Stimulated activated CD8-positive, alpha-beta memory T cell treated with anti-CD3 and anti-CD28 coated beads, Interleukin-2, amount 100 ng/mL, for 48 hours (primary cell): Measurements from ENCODE around the gene NTRK3.
"Not testable (repeated sequence)": the region's sequence is repeated elsewhere in the genome, so short reads cannot be mapped to it uniquely, and the experiment has no call there.

Experiments used
- DNase-seq, 2 donors: peaks; one replicate each; pipeline ENCODE4 v3.0.0-alpha.2; 2020; ENCODE audit warnings: low read depth in 2 of 2

The NTRK3 gene

DNA sequence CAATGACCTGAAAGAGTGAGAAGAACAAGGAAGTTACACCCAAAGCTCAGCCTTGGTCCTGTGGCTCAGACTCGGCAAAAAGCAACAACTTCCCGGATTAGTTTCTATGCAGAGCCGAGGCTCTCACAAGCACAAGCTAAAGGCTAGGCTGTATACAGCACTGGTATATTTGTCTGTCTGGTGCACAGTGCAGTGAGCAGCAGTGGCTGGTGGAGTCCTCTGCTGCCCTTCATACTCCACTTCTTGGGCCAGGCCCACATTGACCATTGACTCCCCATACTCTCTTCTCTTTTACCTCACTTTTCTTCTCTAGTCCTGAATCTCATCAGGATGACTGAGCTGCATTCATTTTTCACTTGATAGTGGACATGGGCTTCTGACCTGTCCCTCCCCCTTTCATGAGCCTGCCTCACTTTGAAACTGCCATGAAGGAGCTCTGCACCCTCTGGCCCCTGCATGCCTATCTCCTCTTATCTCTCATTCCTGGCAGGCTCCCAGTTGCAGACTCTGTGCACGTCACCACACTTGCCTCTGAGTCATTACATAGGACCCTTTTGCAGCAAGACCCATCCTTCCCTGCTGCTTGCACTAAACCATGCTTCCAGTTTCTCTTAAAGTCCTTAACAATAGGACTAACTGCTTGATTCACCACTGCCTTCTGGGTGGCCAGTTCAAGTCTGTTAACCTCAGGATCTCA is 379.3 kb downstream of the NTRK3 start:
- DNase-seq = no peak

DNA sequence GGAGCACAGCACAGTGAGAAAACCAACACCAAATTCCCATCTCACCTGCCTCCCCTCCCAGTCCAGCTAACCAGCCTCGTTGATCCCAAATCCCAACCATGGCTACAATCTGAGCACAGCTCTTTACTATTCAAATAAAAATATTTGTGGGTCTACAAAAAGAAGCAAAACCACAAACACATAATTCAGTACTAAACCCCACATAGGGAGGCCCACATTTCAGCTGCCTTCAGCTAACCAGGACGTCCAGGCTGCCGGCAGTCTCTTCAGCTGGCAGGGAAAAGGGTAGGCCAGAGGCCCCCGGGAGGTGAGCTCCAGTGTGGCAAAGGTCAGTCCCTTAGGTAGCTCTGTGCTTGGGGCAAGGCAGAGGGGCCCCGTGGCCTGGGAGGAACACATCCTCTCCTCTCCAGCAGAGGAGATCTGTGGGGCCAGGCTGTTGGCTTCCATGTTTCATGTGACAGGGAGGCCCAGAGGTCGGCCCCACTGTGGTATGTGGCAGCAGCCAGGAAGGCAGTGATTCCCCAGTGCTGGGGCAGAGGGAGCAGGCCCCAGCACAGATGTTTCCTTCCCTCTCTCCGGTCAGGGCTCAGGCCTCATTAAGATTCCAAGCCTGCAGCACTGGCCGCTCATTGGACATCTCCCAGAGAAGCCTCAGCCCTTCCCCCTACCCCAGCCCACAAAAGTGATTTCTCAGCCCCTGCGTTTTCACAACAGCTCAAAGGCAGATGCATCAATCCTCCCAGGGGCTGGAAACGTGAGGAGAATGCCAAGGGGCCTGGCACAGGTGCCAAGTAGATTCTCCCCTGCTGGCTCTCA is 381.4 kb downstream of the NTRK3 start:
- DNase-seq = no peak

DNA sequence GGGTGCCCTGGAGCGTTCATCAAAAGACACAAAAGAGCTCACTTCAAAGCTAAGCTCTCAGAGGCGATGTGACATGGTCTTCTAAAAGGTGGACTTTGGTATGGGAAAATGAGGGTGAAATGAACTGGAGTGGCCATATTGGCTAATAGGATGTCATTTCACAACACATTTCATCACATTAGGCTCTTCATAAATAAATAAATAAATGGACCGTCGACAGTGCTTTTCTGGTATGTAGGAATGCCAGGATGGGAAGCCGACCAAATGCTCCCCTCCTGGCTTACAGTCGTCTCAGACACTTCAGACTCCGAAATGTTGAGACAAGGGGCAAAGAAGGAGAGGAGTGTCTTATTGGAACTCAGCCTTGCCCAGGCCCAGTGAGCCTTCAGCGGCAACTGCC is 383.0 kb downstream of the NTRK3 start:
- DNase-seq = no peak

DNA sequence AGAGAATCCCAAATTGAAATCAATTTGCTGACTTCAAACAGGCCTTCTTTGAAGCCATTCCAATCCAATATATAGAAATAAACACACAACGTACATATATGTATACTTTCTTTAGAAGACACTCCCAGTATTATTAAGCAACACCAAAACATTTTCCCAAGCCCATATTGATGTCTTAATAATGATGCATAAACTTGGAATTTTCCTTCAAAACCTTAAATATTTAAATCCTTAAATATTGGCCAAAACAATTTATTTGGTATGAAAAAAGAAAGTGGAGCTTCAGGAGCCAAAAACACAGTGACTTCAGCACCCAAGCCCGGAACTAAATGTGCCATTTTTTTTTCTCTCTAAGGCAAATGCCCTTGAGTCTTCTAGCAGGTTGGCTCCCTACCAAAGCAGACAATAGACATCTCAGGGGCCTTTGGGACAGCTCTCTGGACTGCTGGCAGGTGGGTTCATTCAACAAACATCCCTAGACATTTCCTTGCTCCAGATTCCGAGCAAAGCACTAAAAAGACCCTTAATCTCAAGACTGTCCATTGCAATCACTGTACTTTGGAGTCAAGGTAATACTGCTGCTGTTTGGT is 384.7 kb downstream of the NTRK3 start:
- no peak for DNase-seq

DNA sequence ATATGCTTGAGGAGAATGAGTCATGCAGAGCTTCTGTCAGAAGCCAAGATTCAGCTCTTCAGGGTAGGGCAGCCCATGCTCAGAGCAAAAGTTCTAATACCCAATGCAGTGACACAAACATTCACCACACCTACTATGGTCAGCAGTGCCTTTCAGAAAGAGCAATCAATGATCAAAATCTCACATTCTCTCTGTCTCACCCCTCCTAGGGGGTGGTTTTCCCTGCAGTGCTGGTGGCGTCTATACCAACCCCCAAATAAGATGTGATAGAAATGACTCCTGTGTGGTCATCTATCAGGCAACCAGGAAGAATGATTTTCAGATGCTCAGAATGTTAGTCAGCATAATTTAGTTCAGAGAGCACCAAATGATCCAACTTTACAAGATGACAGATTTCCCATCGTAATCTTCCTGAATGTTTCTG is 385.3 kb downstream of the NTRK3 start:
- DNase-seq = no peak

DNA sequence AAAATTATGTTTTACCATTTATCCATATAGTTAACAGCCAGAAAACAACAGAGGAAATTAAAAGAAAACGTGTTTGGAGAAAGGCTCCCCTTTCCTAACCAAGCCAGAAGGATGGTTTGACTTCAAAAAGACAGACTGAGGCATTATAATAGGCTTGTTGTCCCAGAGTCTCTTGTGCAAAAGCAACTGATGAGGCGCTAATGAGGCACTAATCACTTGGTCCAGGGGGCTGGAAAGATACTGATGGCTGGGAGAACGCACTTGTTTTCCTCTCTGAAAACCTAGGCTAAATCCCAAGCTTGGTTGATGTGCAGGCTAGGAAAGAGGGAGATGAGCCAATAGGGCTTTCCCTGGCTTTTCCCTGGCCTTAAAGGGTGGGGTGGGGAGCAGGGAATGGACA is 389.6 kb downstream of the NTRK3 start:
- no peak for DNase-seq

DNA sequence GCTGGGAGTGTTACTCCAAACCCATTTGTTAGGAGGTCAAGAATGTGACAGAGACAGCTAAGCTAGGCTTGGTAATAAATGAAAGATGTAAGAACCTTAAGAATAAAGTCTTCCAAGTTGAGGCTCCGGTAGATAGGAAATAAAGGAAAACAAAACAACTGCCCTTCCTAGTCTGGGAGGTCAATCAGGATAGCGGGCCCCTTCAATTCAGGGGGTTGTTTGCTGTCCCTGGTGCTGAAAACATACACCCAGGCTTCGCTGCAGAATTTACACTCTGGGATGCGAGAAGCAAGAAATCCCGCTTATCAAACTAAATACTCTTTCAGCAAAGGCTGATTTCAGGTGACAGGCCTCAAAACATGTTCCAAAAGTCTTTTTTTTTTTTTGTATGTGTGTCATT is 393.4 kb downstream of the NTRK3 start:
- no peak for DNase-seq

DNA sequence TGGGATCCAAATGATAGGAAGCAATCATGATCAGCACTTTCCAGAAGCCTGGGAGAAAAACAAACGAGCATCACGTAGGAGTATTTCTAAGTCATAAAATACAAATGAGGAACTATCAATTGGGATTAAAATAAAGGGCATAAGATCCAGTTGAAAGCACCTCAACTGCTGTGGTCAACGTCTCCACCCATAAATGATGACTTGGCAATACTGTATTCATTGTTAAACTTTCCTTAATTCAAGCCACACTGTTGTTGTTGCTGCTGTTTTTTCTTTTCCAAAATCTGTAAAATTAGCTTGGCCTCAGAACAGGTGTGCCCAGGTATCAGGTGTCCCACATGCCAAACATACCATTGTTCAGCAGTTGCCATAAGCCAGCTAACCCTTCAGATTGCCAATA is 395.8 kb downstream of the NTRK3 start:
- DNase-seq = no peak

DNA sequence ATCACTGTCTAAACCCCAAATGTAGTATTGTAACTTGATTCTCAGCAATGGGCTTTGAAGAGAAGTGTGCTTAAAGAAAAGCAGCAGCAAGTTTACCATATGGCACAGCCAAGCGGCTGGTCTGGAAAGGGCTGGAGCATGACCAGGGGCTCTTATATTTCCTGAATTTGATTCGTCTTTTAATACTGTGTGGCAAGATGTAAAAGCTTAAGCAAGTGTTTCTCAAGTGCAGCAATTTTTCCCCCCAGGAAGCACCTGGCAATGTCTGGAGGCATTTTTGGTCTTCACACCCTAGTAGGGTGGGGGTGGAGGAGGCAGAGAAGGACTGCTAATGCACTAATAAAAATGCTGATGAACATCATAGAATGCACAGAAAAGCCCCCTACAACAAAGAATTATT is 397.9 kb downstream of the NTRK3 start:
- no peak for DNase-seq

DNA sequence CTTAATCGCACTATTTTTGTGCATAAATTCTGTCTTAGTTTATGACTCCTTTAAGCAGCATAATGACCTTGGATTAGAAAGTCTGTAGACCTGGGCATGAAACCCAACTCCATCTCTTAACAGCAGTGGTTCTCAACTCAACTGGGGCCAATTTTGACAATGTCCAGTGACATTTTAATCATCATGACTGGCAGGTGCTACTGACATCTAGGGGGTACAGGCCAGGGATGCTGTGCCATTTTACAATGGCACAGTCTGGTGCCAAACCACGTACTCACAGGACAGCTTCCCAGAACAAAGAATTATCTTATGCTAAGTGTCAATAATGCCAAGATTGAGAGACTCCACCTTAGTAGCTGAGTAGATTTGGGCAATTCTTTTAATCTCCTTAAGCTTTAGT is 405.0 kb downstream of the NTRK3 start:
- DNase-seq = no peak

DNA sequence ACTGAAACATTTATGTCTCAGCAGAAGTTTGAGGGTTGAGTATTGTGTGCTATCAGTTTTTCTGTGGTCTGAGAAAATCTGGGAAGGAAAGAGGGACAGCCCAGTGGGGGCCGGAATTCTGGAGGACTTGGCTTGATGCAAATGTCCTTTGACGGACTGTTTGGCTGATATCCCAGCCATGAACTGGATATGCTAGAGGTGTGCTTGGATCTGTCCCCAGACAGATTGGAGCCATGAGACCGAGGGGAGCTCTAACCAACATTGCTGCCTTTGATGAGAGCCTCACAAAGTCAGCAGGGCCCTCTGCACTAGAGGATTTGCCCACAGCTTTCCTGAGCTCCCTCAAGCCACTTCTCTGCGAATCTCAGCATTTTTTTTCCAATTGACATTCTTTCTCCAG is 405.6 kb downstream of the NTRK3 start:
- DNase-seq = no peak

DNA sequence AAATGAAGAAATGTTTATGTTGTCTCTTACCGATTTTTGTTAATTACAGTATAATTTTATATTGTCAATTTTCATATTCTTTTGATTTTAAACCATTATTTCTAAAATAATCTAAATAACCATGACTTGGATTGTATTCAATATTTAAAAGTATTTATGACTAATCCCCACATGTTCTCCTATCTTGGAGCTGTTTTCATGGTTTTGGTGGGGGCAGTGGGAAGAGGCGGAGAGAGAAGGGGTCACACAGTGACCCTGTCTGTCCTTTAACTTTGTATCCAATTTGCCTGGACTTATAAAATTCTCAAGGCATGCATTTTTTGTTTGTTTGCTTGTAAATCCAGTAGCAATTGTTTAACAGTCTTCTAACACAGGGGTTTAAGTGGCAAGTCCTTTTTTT is 407.4 kb downstream of the NTRK3 start:
- DNase-seq = no peak

DNA sequence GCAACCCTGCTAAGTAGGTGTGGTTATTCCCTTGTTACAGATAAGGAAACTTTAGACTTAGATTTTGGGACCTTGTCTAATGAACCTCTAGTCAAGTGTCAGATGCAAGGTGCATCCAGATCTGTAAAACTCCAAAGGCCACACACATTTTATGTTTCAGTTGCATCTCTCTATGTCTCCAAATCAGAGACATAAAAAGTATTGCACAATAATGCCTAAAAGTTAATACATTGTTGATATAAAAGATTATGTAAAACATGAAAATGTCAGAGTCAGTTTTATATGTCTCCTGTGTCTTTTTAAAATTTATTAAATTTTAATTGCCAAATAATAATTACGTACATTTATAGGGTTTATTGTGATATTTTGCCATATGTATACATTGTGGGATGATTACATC is 408.5 kb downstream of the NTRK3 start:
- DNase-seq = no peak

DNA sequence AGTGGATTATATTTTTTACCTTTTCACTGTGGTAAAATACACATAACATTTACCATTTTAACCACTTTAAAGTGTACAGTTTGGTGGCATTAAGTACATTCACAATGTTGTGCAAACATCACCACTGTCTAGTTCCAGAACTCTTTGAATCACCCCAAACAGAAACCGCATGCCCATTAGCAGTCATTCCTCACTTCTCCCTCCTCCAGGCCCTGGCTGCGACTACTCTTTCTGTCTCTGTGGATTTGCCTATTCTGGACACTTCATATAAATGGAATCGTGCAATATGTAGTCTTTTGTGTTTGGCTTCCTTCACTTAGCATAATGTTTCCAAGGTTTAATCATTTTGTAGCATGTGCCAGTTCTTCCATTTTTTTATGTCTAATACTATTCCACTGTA is 409.8 kb downstream of the NTRK3 start:
- DNase-seq = no peak

DNA sequence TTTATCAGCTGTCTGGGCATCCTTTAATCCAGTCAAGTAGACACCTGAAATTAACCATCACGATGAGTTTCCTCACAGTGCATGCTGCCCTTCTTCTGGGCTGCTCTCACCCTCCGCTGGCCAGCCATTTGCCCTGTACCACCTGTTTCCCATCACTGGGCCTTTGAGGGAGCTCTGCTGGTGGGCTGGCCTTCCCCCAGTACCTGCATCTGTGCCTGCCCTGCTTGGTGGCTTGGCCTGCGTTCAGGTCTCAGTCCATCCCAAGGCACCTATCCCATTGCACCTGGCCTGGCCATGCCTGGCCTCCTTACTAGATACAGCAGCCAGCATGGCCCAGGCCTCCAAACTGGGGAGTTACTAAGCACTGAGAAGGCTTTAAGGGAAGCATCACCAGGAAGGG is 413.2 kb downstream of the NTRK3 start:
- DNase-seq = no peak

DNA sequence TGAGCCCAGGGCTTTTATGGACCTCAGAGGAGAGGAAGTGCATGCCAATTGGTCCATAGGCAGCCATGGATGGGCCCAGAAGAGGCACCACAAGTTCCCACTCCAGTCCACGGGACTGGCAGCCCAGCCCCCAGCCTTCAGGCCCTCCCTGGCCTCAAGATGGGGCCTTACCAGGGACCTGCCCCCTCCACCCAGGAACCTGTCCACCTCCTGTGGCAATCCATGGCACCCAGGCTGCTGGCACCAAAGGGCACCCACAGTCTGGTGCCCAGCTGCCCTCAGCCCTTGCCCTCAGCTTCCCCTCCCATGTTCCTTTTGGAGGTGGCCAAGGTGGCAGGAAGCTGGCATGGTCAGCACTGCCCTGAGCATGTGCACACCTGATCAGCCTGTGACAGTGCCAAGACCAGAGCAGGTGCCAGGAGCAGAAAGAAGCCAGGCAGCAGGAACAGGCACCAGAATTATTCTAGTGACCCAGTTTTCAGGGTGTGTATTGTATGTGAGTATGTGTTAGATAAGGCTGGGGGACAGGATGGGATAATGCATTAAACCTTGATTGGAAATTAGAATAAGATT is 415.0 kb downstream of the NTRK3 start:
- no peak for DNase-seq

DNA sequence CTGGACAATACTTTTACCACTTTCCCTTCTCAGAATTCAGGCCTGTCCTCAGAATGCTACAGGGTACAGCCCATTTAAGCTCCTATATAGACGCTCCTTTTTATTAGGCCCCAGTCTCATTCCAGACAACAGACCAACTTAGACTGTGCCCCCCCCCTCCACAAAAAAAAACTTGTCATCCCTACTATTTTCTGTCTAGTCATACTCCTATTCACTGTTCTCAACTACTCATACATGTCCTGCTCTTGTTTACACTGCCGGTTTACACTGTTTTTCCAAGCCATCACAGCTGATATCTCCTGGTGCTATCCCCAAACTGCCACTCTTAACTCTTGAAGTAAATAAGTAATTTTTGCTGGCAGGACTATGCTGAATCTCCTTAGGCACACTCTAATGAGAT is 420.7 kb downstream of the NTRK3 start:
- DNase-seq = not testable (repeated sequence)

DNA sequence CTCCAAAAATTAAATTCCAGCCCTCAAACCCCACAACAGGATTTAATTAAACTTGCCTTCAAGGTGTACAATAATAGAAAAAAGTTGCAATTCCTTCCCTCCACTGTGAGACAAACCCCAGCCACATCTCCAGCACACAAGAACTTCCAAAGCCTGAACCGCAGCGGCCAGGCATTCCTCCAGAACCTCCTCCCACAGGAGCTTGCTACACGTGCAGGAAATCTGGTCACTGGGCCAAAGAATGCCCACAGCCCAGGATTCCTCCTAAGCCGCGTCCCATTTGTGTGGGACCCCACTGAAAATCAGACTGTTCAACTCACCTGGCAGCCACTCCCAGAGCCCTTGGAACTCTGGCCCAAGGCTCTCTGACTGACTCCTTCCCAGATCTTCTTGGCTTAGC is 423.2 kb downstream of the NTRK3 start:
- DNase-seq = not testable (repeated sequence)

DNA sequence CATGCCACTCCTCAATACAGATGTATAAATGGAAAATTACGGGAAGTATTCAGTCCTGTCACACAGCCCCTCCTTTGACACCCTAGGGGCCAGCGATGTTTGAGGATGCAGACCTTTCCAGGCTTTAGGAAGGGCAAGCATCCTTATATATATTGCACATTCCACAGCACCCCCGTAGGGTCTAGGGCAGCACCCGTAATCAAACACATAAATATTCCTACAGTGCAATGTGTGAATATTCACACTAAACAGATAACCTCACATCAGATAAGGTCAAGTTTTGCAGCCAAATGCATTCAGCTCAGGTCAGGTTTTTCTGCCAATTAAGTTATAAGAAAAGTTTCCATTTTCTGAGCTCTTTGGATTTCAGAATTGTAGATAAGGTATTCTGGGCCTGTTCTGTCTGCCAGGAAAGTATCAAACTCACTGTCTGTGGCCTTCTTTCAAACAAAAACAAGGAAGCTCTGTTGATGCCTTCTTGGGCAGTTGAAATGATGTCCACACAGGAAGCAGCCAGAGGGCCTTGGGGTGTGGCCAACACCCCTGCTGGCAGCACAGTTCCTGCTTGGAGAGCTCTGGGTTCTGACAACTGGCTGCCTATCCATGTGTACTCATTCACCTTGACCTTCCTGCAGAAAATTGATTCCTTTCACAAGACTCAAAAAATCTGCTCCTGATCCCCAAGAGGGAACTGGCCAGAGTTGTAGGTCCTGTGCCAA is 427.0 kb downstream of the NTRK3 start:
- DNase-seq = no peak

DNA sequence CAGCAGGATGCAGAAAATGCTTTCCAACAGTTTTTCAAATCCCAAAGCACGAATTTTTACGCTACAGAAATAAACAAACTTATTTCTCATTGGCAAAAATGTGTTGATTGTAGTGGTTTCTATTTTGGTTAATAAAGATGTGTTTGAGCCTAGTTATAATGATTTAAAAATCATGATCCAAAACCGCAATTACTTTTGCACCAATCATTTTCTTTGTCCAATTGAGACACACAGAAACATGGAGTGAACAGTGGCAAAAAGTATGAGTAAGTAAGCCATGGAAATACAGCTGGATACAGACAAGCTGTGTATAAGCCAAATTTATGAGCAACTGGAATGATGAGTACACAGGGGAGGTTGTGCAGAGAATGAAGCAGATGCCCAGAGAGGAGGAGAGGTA is 427.9 kb downstream of the NTRK3 start:
- DNase-seq = no peak

DNA sequence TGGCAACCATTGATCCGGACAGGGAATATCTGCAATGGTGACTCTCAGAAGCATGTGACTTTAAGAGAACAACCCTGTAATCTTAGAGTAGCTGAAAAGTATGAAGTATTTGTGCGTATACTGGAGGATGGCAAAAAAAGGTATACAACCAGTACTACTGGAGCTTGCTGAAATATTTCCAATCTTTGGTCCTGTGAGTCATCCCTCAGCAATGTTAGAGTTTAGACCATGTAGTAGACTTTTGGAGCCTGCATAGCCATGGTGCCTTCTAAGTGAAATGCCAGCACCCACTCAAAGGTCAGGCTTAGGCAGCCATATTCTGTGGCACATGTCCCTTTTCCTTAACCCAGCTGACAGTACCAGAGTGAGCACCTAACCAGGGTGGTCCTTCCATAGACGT is 429.4 kb downstream of the NTRK3 start:
- DNase-seq = no peak

DNA sequence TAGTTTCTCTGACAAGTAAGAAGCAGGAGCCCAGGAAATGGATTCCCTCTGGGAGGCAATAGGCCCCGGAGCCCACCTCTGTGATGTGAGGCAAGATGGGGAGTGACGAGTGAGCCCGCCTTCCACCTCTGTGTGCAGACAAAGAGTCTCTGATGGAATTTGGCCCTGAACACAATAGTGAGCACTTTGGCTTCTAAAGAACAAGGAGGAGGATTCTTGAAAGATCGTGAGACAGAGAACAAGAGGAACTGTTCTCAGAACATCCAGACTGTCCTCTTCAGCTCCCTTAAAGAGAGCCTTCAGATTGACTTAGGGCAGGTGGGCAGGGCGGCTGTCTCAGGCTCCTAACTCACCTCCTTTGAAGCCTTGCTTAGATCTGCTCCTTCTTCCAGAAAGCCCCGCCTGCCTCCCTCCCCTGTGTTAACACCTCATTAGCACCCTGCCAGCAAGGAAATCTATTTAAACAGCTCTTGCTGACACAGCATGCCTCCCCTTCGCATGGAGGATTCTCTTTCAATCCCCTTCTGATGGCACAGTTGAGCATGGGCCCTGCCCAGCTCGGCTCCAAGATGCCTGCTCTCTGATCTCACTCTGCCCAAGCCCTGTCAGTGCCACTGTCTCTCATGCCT is 430.3 kb downstream of the NTRK3 start:
- DNase-seq = no peak
